MM.1S (cell line): ENCODE measurements around the gene DENND1A.

ENCODE experiments used
- DNase-seq: peaks from one replicate; pipeline ENCODE4 v3.0.0-alpha.2; 2015
- H2AFZ ChIP-seq: fragments of 300-600 bp; sonication (generic); 2 replicates; pipeline ENCODE4 v1.6.0; 2016; ENCODE audit warnings: antibody characterized with exemption, low read length
- H3F3A ChIP-seq: fragments of 300-600 bp; sonication (generic); 2 replicates; pipeline ENCODE4 v1.6.1; 2016; ENCODE audit warnings: mild to moderate bottlenecking, antibody characterized with exemption, low read length, moderate library complexity, mixed read lengths; ENCODE audit not compliant: insufficient read depth
- H3K27ac ChIP-seq: fragments of 300-600 bp; sonication (generic); 2 replicates; pipeline ENCODE4 v1.5.1; 2016; ENCODE audit warnings: mild to moderate bottlenecking, low read length
- H3K27me3 ChIP-seq: fragments of 300-600 bp; sonication (generic); replicated peaks from 2 replicates; pipeline ENCODE4 v1.6.0; 2016; ENCODE audit warnings: low read length; ENCODE audit not compliant: insufficient read depth
- H3K36me3 ChIP-seq: fragments of 300-600 bp; sonication (generic); replicated peaks from 2 replicates; pipeline ENCODE4 v1.6.1; 2016; ENCODE audit warnings: mild to moderate bottlenecking, low read length, mixed read lengths; ENCODE audit not compliant: insufficient read depth
- H3K4me1 ChIP-seq: fragments of 300-600 bp; sonication (generic); 2 replicates; pipeline ENCODE4 v1.6.1; 2016; ENCODE audit warnings: low read length, mixed read lengths
- H3K4me2 ChIP-seq: fragments of 300-600 bp; sonication (generic); 2 replicates; pipeline ENCODE4 v1.6.0; 2016; ENCODE audit warnings: low read depth, low read length
- H3K4me3 ChIP-seq: fragments of 300-600 bp; sonication (generic); 2 replicates; pipeline ENCODE4 v1.5.1; 2016; ENCODE audit warnings: low read length, mixed read lengths
- H3K79me2 ChIP-seq: fragments of 300-600 bp; sonication (generic); 2 replicates; pipeline ENCODE4 v1.6.1; 2016; ENCODE audit warnings: mixed run types, low read length, mixed read lengths
- H3K9ac ChIP-seq: fragments of 300-600 bp; sonication (generic); 2 replicates; pipeline ENCODE4 v1.6.1; 2016; ENCODE audit warnings: low read length, mixed read lengths
- H3K9me2 ChIP-seq: fragments of 300-600 bp; sonication (generic); replicated peaks from 2 replicates; pipeline ENCODE4 v1.6.1; 2016; ENCODE audit warnings: mild to moderate bottlenecking, low read length, mixed read lengths; ENCODE audit not compliant: insufficient read depth
- H3K9me3 ChIP-seq: fragments of 300-600 bp; sonication (generic); replicated peaks from 2 replicates; pipeline ENCODE4 v1.6.1; 2016; ENCODE audit warnings: mild to moderate bottlenecking, low read length, mixed read lengths; ENCODE audit not compliant: insufficient read depth
- H4K20me1 ChIP-seq: fragments of 300-600 bp; sonication (generic); 2 replicates; pipeline ENCODE4 v1.6.1; 2016; ENCODE audit warnings: mild to moderate bottlenecking, low read length, moderate library complexity, mixed read lengths; ENCODE audit not compliant: insufficient read depth
- EZH2 ChIP-seq: fragments of 300-600 bp; sonication (generic); optimal IDR thresholded peaks from 2 replicates; pipeline ENCODE3; 2017; ENCODE audit warnings: low read depth, mild to moderate bottlenecking, antibody characterized with exemption, low read length, mixed read lengths
- EZH2phosphoT487 ChIP-seq: fragments of 300-600 bp; sonication (generic); IDR thresholded peaks from 2 replicates; pipeline ENCODE4 v1.6.1; 2018; ENCODE audit warnings: antibody characterized with exemption, low read length
- TF ChIP-seq, protein P1 (sequence below): fragments of 300-600 bp; sonication (generic); IDR thresholded peaks from 2 replicates; pipeline ENCODE4 v1.5.1; 2016; ENCODE audit warnings: antibody characterized with exemption, low read length, mixed read lengths

The DENND1A gene

DNA sequence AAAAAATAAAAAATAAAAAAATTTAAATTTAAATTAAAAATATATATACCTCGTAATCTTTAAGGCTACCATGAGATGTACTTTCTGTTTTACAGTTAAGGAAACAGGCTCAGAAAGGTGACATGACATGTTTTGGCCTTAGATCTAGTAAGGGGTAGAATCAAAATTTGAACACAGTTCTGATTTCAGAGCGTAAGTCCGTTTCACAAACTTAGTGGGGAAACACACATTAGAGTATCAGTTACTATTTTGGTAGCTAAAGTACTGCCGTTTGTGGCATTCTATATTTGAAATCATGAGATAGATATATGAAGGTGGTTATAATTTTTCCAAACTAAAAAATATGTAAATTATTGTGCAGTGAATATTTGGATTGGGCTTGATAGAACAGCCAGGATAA, 186.2 kb downstream of the DENND1A start:
- Histone ChIP-seq H3K27ac (no peak overlapping the region; the same call in 1 of the 2 replicates), H3K9me2 (no peaks in the 10 kb centered on the region), H3K27me3 (no peaks in the 10 kb centered on the region), H3K9ac (no peak overlapping the region), H4K20me1 (no peaks in the 10 kb centered on the region), H3K4me3 (no peak overlapping the region), H3K4me2 (peak overlapping the region; percentile 49; the same call in 1 of the 2 replicates), H2AFZ (no peak overlapping the region), H3K4me1 (peaks cover 7% of the 10 kb centered on the region), H3K36me3 (no peaks in the 10 kb centered on the region), H3F3A (no peaks in the 10 kb centered on the region), H3K79me2 (0 out of 2 replicates have a peak, but pooled peaks cover 3% of the 10 kb centered on the region), H3K9me3 (no peaks in the 10 kb centered on the region)
- DNase-seq = peak; percentile 67
- no peak for TF ChIP-seq EZH2
- TF ChIP-seq, protein P1, sequence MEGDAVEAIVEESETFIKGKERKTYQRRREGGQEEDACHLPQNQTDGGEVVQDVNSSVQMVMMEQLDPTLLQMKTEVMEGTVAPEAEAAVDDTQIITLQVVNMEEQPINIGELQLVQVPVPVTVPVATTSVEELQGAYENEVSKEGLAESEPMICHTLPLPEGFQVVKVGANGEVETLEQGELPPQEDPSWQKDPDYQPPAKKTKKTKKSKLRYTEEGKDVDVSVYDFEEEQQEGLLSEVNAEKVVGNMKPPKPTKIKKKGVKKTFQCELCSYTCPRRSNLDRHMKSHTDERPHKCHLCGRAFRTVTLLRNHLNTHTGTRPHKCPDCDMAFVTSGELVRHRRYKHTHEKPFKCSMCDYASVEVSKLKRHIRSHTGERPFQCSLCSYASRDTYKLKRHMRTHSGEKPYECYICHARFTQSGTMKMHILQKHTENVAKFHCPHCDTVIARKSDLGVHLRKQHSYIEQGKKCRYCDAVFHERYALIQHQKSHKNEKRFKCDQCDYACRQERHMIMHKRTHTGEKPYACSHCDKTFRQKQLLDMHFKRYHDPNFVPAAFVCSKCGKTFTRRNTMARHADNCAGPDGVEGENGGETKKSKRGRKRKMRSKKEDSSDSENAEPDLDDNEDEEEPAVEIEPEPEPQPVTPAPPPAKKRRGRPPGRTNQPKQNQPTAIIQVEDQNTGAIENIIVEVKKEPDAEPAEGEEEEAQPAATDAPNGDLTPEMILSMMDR = no peak
- no peak for TF ChIP-seq EZH2phosphoT487

DNA sequence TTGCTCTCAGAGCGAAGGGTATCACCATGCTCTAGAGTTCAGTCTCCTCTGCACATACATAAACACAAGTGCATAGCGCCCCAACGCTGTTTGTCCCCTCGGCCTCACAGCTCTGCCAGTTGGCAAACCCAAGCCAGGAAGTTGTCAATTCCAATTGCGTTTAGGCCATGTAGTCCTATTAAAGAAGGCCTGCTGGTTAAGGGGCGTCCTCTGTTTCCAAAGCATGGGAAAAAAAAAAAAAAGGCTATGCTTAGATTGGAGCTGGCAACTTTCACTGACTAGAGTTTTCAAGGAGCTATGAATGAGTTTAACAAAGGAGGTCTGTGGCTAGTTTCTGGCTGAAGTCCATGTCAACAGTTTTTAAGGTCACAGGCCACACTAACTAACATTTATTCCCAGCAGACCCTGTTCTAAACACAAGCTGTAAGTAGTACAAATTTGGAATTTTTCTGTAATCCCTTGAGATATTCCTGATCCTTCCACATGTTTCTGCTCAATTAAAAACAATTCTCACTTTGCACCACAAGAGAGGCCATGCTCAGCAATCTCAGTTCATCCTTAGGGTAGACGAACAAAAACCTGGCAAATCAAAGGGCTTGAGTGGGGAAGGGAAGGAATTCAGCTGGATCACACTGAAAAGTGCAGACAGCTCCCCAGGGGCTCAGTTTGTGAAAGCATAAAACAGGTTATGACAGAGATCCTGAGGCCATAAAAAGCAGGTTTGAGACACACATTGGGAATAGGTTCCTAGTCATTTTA, 187.7 kb downstream of the DENND1A start:
- no peak overlapping the region for H3K4me3 ChIP-seq
- H3K4me1 ChIP-seq = peaks cover 5% of the 10 kb centered on the region
- no peak overlapping the region for H3K9ac ChIP-seq
- no peak overlapping the region for H3K4me2 ChIP-seq
- H3F3A ChIP-seq = no peaks in the 10 kb centered on the region
- no peak for DNase-seq
- no peaks in the 10 kb centered on the region for H3K9me2 ChIP-seq
- H2AFZ ChIP-seq = no peak overlapping the region
- H4K20me1 ChIP-seq = no peaks in the 10 kb centered on the region
- no peaks in the 10 kb centered on the region for H3K36me3 ChIP-seq
- H3K79me2 ChIP-seq = 0 out of 2 replicates have a peak, but pooled peaks cover 3% of the 10 kb centered on the region
- H3K27ac ChIP-seq = no peak overlapping the region
- TF ChIP-seq EZH2 (no peak), EZH2phosphoT487 (no peak)
- no peaks in the 10 kb centered on the region for H3K27me3 ChIP-seq
- no peaks in the 10 kb centered on the region for H3K9me3 ChIP-seq

DNA sequence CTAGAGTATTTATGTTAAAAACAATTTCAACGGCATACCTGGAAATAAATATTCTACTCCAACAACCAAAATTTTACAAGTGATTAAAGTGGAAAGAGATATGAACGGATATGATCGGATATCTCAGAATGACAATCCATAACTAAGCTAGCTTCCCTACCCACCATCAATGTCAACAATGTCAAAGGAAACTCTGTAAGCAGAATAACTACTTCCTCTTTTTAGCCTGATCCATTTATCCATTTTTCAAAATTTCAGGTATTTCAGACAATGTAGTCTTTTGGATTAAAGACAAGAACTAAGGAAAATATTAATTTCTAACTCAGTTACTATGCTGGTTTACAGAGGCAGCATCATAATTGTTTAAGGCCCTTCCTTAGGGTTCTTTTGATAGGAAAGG, 188.7 kb downstream of the DENND1A start:
- H3K9me3 ChIP-seq = no peaks in the 10 kb centered on the region
- H3K9ac ChIP-seq = no peak overlapping the region
- H3K79me2 ChIP-seq = 0 out of 2 replicates have a peak, but pooled peaks cover 3% of the 10 kb centered on the region
- TF ChIP-seq, protein P1 = no peak
- TF ChIP-seq EZH2phosphoT487 (no peak), EZH2 (no peak)
- no peaks in the 10 kb centered on the region for H3K9me2 ChIP-seq
- no peaks in the 10 kb centered on the region for H3K36me3 ChIP-seq
- no peaks in the 10 kb centered on the region for H4K20me1 ChIP-seq
- no peak overlapping the region for H3K4me3 ChIP-seq
- no peaks in the 10 kb centered on the region for H3F3A ChIP-seq
- DNase-seq = no peak
- no peak overlapping the region for H3K27ac ChIP-seq
- H3K4me2 ChIP-seq = no peak overlapping the region
- H3K4me1 ChIP-seq = peaks cover 5% of the 10 kb centered on the region
- no peak overlapping the region for H2AFZ ChIP-seq
- H3K27me3 ChIP-seq = no peaks in the 10 kb centered on the region

DNA sequence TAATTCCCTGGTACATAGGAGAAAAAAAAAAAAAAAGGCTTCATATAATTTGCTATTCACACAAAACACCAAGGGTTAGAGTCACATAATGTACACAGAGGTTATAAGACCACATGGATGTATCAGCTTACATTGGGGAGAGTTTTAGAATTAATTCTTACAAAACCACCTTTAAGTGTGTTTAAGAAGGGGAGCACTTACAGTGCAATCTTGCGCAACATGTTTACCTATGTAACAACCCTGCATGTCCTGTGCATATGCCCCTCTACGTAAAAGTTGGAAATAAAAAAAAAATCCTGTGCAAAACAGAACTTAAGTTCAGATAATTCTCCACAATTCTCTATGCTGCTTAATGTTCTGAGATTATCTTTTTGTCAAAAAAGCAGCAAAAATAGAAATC, 190.0 kb downstream of the DENND1A start:
- Histone ChIP-seq H3K27ac (no peak overlapping the region), H3K9me3 (no peaks in the 10 kb centered on the region), H3K27me3 (no peaks in the 10 kb centered on the region), H3K4me2 (no peak overlapping the region), H3K79me2 (no peaks in the 10 kb centered on the region), H3K36me3 (no peaks in the 10 kb centered on the region), H3K9ac (no peak overlapping the region), H3F3A (no peaks in the 10 kb centered on the region), H3K4me1 (peaks cover 5% of the 10 kb centered on the region), H4K20me1 (no peaks in the 10 kb centered on the region), H3K4me3 (no peak overlapping the region), H2AFZ (no peak overlapping the region), H3K9me2 (no peaks in the 10 kb centered on the region)
- DNase-seq = no peak
- TF ChIP-seq, protein P1 = no peak
- TF ChIP-seq EZH2phosphoT487 (no peak), EZH2 (no peak)
